DMS 273 (cell line): ENCODE data around the gene OR10G8.
"Not testable (repeated sequence)": the region's sequence is repeated elsewhere in the genome, so short reads cannot be mapped to it uniquely, and the experiment has no call there.

ENCODE experiments used
- DNase-seq: peaks from one replicate; lab custom pipeline; 2025; ENCODE audit not compliant: unreplicated experiment; lab: John Stamatoyannopoulos, UW

Gene OR10G8, protein sequence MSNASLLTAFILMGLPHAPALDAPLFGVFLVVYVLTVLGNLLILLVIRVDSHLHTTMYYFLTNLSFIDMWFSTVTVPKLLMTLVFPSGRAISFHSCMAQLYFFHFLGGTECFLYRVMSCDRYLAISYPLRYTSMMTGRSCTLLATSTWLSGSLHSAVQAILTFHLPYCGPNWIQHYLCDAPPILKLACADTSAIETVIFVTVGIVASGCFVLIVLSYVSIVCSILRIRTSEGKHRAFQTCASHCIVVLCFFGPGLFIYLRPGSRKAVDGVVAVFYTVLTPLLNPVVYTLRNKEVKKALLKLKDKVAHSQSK

DNA sequence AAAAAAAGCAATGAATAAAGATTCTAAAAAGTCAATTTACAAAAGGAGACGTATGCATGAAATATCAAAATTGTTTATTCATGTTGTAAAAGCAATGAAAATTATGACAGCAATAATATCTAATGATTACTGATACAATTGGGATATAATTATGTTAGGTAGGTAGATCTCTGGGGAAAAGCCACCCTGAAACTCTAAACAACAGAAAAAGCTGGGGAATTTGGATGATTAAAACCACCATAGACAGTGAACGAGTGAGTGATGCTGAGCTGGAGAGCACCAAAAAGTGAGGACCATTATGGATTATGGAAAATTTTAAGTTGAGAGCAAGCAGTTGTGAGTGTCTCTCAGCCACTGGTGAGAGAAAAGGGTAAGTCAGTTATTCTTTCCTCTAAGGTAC is at the start of gene OR10G8:
Gene OR10G8 (plus strand): TSS at position 301 of the 400 bp plus-strand sequence. CDS start 2,825 bp downstream, outside the sequence.
- DNase-seq: no peak

DNA sequence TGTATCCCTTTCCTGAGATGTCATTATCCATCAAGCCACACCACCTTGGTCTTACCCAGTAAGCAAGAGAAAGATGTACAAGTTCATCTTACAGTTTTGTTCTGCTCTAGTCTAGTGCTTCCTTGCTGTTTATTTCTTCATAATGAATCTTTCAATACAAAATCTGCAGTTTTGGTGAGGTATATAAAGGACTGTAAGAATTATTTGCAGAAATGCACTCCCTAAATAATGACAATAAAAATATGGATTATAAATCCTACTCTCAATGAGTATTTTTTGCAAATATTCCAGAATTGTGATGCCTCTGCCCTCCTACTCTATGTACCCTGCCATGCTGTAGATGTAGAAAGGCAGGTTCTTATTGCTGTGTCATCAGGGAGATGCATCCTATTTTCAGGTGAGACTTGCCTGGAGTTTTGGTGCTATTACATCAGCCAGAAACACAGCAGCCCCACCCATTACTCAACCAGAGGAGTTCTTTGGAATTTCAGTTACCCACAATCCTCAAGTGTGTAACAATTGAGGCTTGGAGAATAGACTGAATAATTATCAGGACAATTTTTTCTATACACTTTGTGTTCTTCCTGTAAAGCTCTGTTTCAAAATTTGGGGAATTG is 48.8 kb upstream of the OR10G8 start, which contains the start of gene OR10S1:
Gene OR10S1 (minus strand): TSS at position 51 of the 617 bp plus-strand sequence. CDS start 117 bp downstream, outside the sequence.
- no peak for DNase-seq

DNA sequence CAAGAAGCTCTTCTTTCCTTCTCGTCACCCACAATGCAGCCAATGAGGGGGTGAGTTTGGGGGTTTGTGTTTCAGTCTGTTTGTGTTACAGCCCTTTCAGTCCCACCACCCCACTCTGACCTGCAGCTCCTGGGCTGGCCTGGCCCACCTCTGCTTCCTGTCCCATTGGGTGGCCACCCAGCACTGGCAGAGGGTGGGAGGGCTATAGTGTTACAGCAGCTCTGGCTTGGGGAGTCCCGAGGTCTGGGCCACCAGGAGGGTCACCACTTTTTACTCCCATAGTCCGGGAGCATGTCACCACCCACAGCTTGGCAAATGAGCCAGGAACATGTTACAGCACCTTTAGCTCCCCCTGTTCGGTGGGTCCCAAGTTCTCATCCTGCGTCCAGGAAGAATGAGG is 47.3 kb upstream of the OR10G8 start:
- DNase-seq: no peak

DNA sequence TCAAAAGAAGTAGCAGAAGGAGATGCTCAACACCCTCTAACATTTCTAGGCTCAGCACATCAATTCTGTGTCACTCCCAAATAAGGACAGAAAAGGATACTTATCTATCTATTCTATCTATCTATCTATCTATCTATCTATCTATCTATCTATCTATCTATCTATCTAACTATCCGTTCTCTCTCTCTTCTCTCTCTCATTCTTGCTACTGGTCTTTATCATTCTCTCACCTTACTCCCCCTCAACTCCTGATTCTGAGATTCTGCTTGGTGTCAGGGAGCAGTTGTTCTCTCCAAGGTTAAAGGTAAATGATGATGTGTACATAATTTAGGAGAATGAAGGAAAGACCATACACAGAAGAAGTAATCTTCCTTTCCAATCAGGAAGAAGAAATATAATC is 31.5 kb upstream of the OR10G8 start, which contains the start of gene OR10G6:
Gene OR10G6 (minus strand): TSS at position 43 of the 400 bp plus-strand sequence. CDS start 0 bp downstream, at position 43.
- DNase-seq: no peak

DNA sequence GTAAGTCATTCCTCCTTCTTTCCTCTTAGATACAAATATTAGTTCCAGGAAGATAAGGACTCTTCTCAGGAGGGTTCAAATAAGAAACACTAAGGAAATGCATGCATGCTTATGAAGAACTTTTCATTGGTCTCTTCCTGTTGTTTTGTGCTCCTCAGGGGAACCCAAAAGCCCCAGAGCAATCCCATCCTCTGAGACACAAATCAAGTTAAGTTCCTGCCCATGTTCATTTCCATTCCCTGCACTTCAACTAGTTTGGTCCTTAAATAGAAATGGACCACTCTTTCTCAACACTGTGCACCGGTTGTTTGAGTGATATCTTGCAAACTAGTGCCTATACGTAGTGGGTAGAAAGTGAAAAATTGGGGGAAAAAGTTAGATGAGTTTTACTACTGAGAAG is 13.9 kb upstream of the OR10G8 start, which contains the start of gene OR10G4:
Gene OR10G4 (plus strand): TSS at position 301 of the 400 bp plus-strand sequence. CDS start 2,578 bp downstream, outside the sequence.
- DNase-seq: no peak

DNA sequence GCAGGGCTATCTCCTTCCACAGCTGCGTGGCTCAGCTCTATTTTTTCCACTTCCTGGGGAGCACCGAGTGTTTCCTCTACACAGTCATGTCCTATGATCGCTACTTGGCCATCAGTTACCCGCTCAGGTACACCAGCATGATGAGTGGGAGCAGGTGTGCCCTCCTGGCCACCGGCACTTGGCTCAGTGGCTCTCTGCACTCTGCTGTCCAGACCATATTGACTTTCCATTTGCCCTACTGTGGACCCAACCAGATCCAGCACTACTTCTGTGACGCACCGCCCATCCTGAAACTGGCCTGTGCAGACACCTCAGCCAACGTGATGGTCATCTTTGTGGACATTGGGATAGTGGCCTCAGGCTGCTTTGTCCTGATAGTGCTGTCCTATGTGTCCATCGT is 10.8 kb upstream of the OR10G8 start:
- not testable (repeated sequence) for DNase-seq

DNA sequence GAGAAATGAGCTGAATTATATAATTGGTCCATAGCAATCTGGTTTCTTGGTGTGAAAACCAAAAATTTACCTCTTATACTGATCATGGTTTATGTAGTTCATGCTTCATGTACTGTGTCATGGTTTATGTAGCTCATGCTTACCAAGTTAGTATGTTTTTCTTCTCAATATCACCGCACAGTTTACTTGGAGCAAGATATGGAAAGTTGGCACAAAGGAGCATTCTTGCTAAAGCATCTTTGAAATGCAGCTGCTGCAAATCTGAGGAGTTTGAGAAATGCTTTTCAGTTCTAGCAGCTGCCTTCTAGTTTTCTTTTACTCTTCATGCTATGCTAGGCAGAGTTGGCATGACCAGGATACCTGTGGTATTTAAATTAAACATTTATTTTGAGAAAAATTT is 10.1 kb downstream of the OR10G8 start:
- no peak for DNase-seq

DNA sequence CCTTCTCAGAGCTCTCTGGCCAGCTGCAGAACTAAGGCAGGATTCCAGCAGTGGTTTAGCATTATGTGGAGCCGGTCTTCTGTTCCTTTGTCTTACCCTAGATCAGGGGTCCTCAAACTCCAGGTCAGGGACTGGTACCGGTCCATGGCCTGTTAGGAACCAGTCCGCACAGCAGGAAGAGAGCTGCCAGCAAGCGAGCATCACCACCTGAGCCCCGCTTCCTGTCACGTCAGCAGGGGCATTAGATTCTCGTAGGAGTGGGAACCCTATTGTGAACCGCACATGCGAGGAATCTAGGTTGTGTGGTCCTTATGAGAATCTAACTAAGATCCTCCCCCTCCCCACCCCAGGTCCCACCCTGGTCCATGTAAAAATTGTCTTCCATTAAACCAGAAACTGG is 13.0 kb downstream of the OR10G8 start:
- DNase-seq: no peak

DNA sequence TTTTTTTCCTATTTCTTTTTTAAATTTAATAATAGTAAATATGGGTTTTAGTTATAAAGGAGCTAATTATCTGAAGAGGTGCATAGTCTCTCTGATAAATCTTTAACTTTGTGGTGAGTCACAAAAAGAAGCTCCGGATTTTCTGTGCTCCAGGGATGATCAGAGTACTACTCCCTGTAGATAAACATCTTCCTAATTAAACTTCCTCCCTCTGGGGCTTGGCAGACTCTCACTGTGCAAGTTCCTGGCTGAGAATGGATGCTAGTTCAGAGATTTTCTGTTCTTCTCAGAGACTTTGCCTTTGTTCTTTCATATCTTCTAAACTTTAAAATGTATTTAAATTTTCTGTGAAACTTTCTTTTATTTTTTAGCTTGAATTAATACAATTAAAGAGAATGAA is 14.7 kb downstream of the OR10G8 start, which contains the start of gene OR10G7:
Gene OR10G7 (minus strand): TSS at position 72 of the 400 bp plus-strand sequence. CDS start 2,324 bp downstream, outside the sequence.
- peak; percentile 1 for DNase-seq

DNA sequence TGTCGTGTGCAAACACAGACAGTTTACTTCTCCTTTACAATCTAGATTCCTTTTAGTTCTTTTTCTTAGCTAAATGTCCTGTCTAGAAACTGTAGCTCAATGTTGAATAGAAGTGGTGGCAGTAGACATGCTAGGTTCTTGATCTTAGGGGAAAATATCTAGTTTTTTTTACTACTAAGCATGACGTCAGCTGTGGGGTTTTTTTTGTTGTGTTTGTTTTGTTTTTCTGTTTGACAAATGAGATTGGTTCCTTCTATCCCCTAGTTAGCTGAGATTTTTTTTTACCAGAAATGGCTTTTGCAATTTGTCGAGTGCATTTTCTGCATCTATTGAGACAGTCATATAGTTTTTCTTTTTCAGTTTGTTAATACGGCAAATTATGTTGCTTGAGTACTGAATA is 16.8 kb downstream of the OR10G8 start:
- no peak for DNase-seq

DNA sequence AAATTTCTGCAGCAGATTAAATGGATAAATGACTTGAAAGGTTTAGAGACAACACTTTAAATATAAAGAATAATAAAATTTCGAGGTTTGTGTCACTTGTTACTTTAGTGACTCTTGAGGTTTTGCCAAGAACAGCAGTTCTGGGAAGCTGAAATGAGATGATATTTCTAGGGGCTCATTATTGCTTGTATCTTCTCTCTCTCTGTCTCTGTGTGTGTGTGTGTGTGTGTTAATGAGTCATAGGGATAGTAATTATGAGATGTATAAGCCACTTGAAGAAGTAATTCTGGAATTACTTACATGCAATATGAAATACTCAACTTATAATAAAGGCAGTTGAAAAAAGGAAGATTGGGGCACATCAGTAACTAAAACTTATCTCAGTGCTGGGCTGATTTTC is 24.1 kb downstream of the OR10G8 start:
- DNase-seq: no peak

DNA sequence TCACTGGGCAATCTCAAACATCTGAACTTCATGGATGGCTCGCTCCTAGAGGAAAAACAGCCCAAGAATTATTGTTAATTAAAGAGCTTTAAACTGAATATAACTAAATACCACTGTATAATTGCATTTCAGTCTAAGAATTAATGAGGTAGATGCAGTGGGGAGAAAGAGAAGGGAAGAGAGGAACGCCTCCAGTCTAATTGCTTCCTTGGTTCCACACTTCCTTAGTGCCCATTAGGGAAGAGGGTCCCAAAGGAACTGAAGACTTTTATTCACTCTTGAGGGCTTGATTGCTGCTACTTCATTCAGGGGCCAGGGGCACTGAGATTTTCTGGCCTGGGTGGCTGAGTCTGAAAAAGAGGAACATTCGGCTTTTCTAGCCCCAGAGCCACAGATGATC is 26.4 kb downstream of the OR10G8 start:
- no peak for DNase-seq

DNA sequence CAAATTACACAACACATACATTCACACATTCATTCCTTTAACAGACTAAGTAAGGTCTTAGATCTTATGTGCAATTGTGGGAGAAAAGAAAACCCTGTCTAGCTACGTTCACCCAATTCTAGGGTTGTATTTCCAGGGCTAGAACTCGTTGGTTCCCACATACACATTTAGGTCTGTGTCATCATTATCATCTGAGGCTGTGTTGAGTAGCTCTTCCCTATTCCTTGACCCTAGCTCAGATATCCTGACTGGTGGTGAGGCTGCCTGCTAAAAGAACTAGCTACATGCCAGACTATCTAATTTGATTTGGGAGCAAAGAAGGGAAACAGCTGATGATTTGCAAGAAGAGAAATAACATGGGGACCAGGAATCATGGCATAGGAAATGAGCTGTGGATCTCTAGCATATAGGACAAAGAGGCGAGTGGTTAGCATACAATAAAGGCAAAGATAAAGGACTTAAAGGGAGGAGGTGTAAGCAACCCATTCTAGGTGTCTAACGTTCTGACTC is 42.1 kb downstream of the OR10G8 start:
- DNase-seq: no peak

DNA sequence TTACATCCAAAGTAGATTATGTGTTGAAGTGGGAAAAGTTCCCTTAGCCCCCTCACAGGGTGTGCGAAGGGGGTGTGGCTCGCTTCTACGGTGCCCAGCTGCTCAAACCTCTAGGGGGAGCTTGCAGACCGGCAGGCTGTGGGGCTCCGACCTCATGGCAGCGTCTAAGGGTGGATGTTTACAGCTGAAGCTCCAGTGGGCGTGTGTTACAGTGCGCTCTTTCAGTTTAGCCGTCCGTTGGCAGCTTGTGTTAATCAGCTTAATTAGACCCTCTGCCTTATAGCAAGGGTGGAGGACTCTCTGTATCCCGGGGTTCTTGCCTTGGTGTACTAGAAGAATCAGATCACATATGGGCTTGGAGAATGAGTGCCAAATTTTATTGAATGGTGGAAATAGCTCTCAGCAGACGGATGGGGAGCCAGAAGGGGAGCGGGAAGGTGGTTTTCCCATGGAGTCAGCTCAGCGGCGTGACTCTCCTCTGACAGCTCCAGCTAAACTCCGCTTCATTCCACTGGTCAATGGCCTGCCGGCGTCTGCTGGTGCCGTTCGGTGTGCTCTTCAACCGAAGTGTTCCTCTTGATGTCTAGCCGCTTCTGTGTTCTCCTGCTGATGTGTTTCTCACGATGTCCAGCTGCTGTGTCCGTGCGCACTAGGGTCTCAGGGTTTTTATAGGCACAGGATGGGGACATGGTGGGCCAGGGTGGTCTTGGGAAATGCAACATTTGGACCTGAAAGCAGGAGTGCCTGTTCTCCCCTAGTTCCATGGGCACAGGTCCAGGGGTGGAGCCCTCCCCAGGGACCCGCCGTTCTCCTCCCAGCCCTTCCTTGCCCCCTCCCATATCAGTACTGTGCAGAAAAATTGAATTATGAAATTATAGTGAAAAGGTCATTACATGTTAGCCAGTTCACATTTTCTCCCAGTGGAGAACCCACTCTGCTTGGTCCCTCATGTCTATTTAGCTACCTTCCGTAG is 43.1 kb downstream of the OR10G8 start:
- peak; percentile 85 for DNase-seq

DNA sequence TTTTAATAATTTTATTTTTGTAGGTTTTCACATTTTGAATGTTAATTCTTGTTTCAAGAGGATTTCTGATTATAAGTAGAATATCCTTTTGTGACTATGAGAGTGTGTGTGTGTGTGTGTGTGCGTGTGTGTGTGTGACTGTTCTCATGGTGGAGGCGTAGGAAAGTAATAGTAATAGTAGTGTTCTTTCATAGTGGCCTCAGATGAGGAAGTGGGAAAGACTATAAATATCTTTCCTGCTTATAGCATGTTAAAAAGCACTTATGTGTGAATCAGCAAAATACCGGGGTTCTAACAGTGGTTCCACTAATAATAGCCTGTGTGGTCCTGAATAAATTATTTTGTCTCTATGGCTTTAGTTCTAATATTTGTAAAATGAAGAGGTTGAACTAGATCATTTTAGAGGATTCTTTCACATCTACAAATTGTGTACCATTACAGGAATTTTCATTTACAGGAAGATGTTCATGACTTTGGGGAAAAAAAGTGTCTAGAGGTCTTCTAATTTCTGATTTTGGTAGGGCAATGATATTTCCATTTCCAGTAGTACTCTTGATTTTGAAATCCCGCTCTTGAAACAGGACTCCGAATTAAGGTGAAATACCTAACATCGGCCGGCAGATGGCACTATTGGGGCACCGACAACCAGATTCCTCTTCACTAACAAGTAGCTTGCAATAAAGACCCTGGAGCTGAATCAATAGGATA is 44.5 kb downstream of the OR10G8 start:
- peak; percentile 66 for DNase-seq

DNA sequence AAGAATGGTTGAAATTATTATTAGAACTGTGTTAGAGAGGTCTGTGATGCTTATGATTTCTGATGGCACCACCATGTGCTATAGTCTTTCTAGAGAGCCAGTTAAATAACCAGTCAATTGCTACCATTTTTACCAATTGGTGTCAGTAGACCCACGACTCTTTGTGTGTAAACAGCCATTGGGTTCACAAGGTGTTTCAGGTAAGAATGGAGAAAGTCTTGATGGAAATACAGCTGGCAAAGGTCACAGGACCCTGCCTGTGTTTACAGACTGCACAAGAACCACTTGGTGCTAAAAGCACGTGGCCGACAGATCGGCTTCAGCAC is 45.0 kb downstream of the OR10G8 start:
- DNase-seq: no peak

DNA sequence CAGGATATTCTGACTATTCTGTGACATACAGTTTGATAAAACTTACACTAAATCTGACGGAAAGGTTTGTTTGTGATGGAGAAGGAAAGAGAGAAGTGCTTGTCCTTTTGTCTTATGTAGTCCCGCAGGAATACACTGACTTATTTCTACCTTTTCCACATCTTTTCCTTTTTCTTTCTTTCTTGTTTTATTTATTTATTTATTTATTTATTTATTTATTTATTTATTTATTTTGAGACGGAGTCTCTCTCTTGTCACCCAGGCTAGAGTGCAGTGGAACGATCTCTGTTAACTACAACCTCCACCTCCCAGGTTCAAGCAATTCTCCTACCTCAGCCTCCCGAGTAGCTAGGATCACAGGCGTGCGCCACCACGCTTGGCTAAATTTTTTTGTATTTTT is 45.5 kb downstream of the OR10G8 start:
- no peak for DNase-seq

DNA sequence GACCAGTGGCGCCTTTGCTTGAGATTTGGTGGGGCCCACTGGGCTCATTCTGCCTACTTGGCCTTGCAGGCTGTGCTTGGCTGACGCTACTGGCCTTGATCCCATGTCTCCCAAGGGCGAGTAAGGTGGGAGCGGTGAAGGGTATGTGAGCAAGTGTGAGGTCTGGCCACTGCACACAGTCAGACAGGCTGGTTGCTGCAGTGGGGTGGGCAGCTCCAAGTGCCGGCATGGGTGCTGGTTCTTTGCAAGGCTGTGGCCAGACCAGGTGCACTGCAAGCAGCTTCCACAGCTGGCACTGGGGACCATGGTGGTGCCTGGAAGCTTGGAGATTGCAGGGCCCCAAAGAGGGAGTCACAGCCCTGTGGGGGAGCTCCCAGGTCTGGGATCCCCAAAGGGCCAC is 48.0 kb downstream of the OR10G8 start:
- no peak for DNase-seq

DNA sequence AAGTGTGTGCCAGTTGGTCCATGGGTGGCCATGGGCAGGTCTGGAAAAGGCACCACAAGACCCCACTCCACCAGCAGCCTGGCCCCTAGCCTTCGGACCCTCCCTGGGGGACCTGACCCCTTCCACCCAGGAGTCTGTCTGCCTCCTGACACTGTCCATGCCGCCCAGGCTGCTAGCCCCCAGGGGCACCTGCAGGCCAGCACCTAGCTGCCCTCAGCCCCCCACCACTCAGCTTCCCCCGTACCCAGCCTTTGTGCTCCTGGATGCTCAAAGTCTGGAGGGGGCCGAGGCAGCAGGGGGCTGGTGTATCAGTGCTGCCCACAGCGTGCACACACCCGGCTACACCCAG is 48.9 kb downstream of the OR10G8 start:
- no peak for DNase-seq

DNA sequence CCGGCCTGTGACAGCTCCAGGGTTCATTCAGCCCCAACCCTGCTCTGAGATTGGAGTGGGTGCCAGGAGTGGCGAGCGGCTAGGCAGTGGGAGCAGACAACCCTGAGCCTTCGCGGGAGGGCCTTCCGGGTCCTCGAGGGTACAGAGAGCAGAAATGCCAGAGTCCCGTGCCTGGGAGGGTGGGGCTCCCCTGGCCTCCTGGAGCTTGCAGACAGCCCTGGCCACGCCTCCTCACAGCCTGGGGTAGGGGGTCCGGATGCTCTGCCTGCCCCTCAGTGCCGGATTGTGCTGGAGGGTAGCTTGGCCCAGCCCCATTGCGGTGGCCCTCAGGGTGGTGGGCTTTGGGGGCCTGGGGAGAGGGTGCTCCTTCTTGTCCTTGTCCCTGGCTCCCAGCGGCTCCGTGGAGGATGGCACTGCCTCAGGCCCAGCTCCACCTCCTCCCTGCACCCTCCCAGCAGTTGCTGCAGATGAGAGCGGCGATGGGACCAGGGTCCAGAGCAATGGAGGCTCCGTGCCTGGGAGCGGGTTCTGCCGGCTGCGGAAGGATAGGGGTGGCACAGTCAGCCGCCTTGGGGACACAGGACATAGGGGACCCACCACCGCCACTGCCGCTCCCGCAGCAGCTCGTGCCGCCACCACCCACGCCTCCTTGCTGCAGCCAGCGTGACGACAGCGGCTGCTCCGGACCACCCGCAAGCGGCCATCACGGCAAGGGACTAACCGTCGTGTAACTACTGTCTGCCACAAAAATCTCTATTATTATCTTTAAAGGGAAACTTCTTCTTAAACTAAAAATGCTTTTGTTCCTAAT is 49.4 kb downstream of the OR10G8 start:
- peak; percentile 52 for DNase-seq
